GM12874 (cell line): ENCODE data around the gene ST3GAL3.

ENCODE experiments used
- CTCF ChIP-seq: IDR thresholded peaks from 2 replicates; pipeline ENCODE4 v1.5.1; 2011; ENCODE audit warnings: low read depth, mild to moderate bottlenecking, control low read depth, low read length, moderate library complexity; ENCODE audit not compliant: insufficient read depth

The ST3GAL3 gene

GRCh38 chr1:43707190-43708001, at the start of gene ST3GAL3:
Gene ST3GAL3, plus strand, starts transcription at chr1:43707536. Its CDS starts 28,727 bp downstream, at chr1:43736263.
- no peak for TF ChIP-seq CTCF

GRCh38 chr1:43659212-43660166, 47.8 kb upstream of the ST3GAL3 start:
- TF ChIP-seq CTCF, result no peak

GRCh38 chr1:43660355-43660754, 47.0 kb upstream of the ST3GAL3 start:
- no peak for TF ChIP-seq CTCF

GRCh38 chr1:43664369-43664768, 43.0 kb upstream of the ST3GAL3 start:
- TF ChIP-seq CTCF, result no peak

GRCh38 chr1:43666608-43667007, 40.7 kb upstream of the ST3GAL3 start:
- TF ChIP-seq CTCF, result no peak

GRCh38 chr1:43668956-43669355, 38.4 kb upstream of the ST3GAL3 start:
- TF ChIP-seq CTCF, result no peak

- TF ChIP-seq CTCF, result no peak
Measured at GRCh38 chr1:43669878-43670277, 37.5 kb upstream of the ST3GAL3 start.
